GM23338 (cell line): Measurements from ENCODE around the gene ANKRD13C. TPM values are rescaled to one million over a fixed set of nuclear protein-coding genes. Genes with fewer than 3 reads are reported as not detected.

ENCODE experiments used
- CTCF ChIP-seq, 2 experiments: fragments of 200-600 bp in 1 of 2; sonication (generic) in 1 of 2; conservative IDR thresholded peaks; 2 replicates each; pipeline versions ENCODE4 v1.5.1 to v1.6.1; 2016 to 2017; ENCODE audit warnings: antibody characterized with exemption in 2 of 2, low read depth in 2 of 2, mild to moderate bottlenecking in 2 of 2, moderate library complexity in 1 of 2
- JUNB ChIP-seq: IDR thresholded peaks from one replicate; pipeline ENCODE4 v1.6.1; 2016; ENCODE audit warnings: antibody characterized with exemption; ENCODE audit not compliant: unreplicated experiment
- ZNF114 ChIP-seq: fragments of 250-450 bp; sonication (Bioruptor Pico); IDR thresholded peaks from 2 replicates; pipeline ENCODE4 v1.5.0; 2020; ENCODE audit warnings: mild to moderate bottlenecking, moderate library complexity
- ZNF331 ChIP-seq: fragments of 250-450 bp; sonication (Bioruptor Pico); IDR thresholded peaks from 2 replicates; pipeline ENCODE4 v1.5.0; 2020; ENCODE audit warnings: low read depth, mild to moderate bottlenecking, moderate library complexity
- polyA plus RNA-seq: library from polyadenylated mRNA; unstranded; fragments of >200 nt; fragmentation: Nextera tagmentation; extraction: Ambion mirVana; gene quantifications from 2 replicates; pipeline ENCODE4 v1.2.1, GENCODE V29; 2016
- total RNA-seq: library from RNA; depleted of rRNA; stranded (reverse); fragments of >200 nt; shearing (Covaris generic); gene quantifications from 2 replicates; pipeline ENCODE4 v1.2.3, GENCODE V29; 2014
- TF ChIP-seq, protein P1 (sequence below): fragments of 250-450 bp; sonication (Bioruptor Pico); IDR thresholded peaks from 2 replicates; pipeline ENCODE4 v1.5.0; 2020; ENCODE audit warnings: mild to moderate bottlenecking, moderate library complexity
- TF ChIP-seq, protein P2 (sequence below): IDR thresholded peaks from one replicate; pipeline ENCODE4 v1.6.1; 2018; ENCODE audit warnings: antibody characterized with exemption; ENCODE audit not compliant: unreplicated experiment

ANKRD13C gene
- total and polyA plus RNA-seq, 2 experiments from 2014 or later, result 12.3 to 32.5 TPM

GRCh38 chr1:70228670-70229069 is 125.9 kb downstream of the ANKRD13C start (continued):
- TF ChIP-seq, protein P1, sequence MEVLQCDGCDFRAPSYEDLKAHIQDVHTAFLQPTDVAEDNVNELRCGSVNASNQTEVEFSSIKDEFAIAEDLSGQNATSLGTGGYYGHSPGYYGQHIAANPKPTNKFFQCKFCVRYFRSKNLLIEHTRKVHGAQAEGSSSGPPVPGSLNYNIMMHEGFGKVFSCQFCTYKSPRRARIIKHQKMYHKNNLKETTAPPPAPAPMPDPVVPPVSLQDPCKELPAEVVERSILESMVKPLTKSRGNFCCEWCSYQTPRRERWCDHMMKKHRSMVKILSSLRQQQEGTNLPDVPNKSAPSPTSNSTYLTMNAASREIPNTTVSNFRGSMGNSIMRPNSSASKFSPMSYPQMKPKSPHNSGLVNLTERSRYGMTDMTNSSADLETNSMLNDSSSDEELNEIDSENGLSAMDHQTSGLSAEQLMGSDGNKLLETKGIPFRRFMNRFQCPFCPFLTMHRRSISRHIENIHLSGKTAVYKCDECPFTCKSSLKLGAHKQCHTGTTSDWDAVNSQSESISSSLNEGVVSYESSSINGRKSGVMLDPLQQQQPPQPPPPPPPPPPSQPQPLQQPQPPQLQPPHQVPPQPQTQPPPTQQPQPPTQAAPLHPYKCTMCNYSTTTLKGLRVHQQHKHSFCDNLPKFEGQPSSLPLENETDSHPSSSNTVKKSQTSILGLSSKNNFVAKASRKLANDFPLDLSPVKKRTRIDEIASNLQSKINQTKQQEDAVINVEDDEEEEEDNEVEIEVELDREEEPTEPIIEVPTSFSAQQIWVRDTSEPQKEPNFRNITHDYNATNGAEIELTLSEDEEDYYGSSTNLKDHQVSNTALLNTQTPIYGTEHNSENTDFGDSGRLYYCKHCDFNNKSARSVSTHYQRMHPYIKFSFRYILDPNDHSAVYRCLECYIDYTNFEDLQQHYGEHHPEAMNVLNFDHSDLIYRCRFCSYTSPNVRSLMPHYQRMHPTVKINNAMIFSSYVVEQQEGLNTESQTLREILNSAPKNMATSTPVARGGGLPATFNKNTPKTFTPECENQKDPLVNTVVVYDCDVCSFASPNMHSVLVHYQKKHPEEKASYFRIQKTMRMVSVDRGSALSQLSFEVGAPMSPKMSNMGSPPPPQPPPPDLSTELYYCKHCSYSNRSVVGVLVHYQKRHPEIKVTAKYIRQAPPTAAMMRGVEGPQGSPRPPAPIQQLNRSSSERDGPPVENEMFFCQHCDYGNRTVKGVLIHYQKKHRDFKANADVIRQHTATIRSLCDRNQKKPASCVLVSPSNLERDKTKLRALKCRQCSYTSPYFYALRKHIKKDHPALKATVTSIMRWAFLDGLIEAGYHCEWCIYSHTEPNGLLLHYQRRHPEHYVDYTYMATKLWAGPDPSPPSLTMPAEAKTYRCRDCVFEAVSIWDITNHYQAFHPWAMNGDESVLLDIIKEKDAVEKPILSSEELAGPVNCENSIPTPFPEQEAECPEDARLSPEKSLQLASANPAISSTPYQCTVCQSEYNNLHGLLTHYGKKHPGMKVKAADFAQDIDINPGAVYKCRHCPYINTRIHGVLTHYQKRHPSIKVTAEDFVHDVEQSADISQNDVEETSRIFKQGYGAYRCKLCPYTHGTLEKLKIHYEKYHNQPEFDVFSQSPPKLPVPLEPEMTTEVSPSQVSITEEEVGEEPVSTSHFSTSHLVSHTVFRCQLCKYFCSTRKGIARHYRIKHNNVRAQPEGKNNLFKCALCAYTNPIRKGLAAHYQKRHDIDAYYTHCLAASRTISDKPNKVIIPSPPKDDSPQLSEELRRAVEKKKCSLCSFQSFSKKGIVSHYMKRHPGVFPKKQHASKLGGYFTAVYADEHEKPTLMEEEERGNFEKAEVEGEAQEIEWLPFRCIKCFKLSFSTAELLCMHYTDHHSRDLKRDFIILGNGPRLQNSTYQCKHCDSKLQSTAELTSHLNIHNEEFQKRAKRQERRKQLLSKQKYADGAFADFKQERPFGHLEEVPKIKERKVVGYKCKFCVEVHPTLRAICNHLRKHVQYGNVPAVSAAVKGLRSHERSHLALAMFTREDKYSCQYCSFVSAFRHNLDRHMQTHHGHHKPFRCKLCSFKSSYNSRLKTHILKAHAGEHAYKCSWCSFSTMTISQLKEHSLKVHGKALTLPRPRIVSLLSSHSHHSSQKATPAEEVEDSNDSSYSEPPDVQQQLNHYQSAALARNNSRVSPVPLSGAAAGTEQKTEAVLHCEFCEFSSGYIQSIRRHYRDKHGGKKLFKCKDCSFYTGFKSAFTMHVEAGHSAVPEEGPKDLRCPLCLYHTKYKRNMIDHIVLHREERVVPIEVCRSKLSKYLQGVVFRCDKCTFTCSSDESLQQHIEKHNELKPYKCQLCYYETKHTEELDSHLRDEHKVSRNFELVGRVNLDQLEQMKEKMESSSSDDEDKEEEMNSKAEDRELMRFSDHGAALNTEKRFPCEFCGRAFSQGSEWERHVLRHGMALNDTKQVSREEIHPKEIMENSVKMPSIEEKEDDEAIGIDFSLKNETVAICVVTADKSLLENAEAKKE (CRISPR knock-in tag), result no peak
- TF ChIP-seq JUNB (no peak), ZNF114 (CRISPR knock-in tag) (no peak), CTCF (conservative IDR thresholded peaks at IDR 0.05; ENCODE audit: low read depth in 2 of 2) (no peak), ZNF331 (no peak)
- TF ChIP-seq, protein P2, sequence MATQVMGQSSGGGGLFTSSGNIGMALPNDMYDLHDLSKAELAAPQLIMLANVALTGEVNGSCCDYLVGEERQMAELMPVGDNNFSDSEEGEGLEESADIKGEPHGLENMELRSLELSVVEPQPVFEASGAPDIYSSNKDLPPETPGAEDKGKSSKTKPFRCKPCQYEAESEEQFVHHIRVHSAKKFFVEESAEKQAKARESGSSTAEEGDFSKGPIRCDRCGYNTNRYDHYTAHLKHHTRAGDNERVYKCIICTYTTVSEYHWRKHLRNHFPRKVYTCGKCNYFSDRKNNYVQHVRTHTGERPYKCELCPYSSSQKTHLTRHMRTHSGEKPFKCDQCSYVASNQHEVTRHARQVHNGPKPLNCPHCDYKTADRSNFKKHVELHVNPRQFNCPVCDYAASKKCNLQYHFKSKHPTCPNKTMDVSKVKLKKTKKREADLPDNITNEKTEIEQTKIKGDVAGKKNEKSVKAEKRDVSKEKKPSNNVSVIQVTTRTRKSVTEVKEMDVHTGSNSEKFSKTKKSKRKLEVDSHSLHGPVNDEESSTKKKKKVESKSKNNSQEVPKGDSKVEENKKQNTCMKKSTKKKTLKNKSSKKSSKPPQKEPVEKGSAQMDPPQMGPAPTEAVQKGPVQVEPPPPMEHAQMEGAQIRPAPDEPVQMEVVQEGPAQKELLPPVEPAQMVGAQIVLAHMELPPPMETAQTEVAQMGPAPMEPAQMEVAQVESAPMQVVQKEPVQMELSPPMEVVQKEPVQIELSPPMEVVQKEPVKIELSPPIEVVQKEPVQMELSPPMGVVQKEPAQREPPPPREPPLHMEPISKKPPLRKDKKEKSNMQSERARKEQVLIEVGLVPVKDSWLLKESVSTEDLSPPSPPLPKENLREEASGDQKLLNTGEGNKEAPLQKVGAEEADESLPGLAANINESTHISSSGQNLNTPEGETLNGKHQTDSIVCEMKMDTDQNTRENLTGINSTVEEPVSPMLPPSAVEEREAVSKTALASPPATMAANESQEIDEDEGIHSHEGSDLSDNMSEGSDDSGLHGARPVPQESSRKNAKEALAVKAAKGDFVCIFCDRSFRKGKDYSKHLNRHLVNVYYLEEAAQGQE, result no peak
